GM23248 (cell line): ENCODE results near the gene CCL27.

Experiments used
- EZH2 ChIP-seq: fragments of 200-600 bp; sonication (generic); IDR thresholded peaks from 2 replicates; pipeline ENCODE4 v1.6.1; 2018; ENCODE audit warnings: antibody characterized with exemption, mild to moderate bottlenecking; ENCODE audit not compliant: insufficient read depth, poor library complexity, severe bottlenecking
- EZH2phosphoT487 ChIP-seq: fragments of 200-600 bp; sonication (generic); IDR thresholded peaks from 2 replicates; pipeline ENCODE4 v1.6.1; 2018; ENCODE audit warnings: antibody characterized with exemption, moderate library complexity, mild to moderate bottlenecking, low read depth; ENCODE audit not compliant: insufficient read depth

DNA sequence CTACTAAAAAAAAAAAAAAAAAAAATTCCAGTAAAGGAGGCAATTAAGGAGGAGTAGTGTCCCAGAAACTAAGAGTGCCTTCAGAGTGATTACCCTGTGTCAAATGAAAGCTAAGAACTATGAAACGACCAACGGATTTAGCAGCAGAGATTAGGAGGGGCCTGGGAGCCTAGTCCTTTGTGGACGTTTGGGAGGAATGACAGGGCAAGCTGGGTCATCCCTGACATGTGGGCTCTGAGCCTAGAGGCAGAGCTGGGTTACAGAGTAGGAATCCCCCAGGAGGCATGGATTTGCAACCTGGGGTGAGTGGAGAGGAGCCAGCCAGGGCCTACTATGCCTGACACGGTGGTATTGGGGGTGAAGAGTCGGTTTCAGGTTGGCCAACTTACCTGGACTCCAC, 29.3 kb downstream of the CCL27 start:
- no peak for TF ChIP-seq EZH2
- no peak for TF ChIP-seq EZH2phosphoT487
